Activated naive CD4-positive, alpha-beta T cell treated with Interleukin-2 at 50 U/mL for 16 hours (primary cell): ENCODE measurements around the gene SLC17A7.

ENCODE experiments used
- DNase-seq: peaks from one replicate; pipeline ENCODE4 v3.0.0-alpha.2; 2020

The SLC17A7 gene

GRCh38 chr19:49407079-49407478, 34.2 kb downstream of the SLC17A7 start:
- no peak for DNase-seq

DNA sequence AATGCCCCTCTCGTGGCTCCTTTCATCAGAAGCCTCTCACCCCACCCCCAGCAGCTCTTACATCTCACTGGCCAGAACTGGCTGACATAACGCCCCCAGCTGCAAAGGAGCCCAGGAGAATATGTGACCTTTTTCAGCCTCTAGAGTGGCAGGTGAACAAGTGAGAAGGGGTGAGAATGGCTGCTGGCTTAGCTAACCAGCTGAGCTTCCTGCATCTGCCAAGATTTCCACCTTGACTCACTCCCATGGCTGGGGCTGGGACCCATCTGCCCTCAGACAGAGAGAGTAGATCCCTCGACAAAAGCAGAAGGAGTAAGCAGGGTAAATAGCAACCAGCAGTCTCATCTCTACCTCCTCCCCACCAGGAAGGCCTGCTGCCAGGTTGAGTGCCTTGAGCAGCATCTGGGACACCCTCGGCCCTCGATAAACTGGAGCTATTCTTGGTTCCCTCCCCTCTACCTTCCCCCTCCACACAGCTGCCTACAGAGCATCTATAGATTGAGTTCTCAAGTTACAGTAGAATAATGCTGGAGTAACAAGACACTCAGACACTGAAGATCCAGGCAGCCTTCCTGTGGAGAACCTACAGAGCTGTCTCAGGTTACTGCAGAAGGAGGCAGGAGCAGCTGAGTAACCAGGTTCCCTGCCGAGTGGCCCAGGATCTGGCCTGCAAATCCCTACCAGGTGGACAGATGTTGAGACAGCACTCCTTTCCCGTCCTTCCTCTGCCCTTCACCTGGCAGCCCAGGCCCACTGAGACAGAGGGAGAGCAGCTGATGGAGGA, 37.7 kb downstream of the SLC17A7 start:
- DNase-seq = no peak

GRCh38 chr19:49400029-49400428, 41.3 kb downstream of the SLC17A7 start:
- DNase-seq = no peak

DNA sequence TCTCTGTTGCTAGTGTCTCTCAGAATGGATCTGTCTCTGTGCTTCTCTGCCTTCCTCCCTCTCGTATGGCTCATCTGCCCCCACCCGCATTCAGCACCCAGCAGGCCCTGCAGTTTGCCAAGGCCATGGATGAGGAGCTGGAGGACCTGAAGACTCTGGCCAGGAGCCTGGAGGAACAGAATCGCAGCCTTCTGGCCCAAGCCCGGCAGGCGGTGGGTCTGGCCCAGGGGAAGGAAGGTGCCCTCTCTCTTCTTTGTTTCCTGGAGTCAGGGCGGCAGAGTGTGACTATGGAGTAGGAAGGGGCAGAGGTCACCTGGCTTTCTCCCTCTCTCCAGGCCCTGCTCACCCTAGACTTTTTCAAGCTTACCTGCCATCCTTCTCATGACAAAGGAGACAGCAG, 42.4 kb downstream of the SLC17A7 start:
- no peak for DNase-seq

- no peak for DNase-seq
These were observed 43.2 kb downstream of the SLC17A7 start for GRCh38 chr19:49398001-49398615.

- no peak for DNase-seq
These were observed 44.4 kb downstream of the SLC17A7 start for GRCh38 chr19:49396738-49397505.

- DNase-seq = no peak
These were observed 45.5 kb downstream of the SLC17A7 start for GRCh38 chr19:49395581-49396407.

- no peak for DNase-seq
These were observed 47.4 kb downstream of the SLC17A7 start for GRCh38 chr19:49393881-49394280.

- DNase-seq = peak; percentile 79
These were observed 49.5 kb downstream of the SLC17A7 start for GRCh38 chr19:49391581-49392399.

- DNase-seq = no peak
These were observed 50.4 kb downstream of the SLC17A7 start for GRCh38 chr19:49390929-49391359.

GRCh38 chr19:49390131-49390928, 51.0 kb downstream of the SLC17A7 start:
- no peak for DNase-seq

DNA sequence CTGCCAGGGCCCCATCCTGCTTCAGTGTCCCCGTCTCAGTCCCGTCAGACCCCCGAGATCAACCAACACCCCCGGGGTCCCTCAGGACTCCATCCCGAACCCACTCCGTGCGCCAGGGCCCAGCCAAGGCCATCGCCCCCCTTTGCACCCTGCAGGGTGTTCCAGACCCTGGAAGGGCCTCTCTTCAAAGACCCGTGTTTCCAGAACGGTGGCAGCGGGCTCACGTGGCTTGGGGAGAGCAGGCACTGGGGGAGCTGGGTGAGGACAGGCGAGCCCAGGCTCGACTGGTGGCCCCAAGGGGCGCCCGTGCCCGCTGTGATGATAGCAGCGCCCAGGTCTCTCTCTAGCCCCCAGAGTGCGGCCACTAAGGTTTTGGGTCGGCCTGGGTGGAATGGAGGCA, 51.9 kb downstream of the SLC17A7 start:
- no peak for DNase-seq

- peak; percentile 81 for DNase-seq
These were observed 53.4 kb downstream of the SLC17A7 start, which contains the start of gene KASH5 for GRCh38 chr19:49387936-49388372. Gene KASH5 (plus strand): TSS chr19:49388249. CDS start chr19:49390884, 2,635 bp downstream.

- no peak for DNase-seq
These were observed 57.7 kb downstream of the SLC17A7 start for GRCh38 chr19:49383599-49383998.

GRCh38 chr19:49382639-49383038, 58.7 kb downstream of the SLC17A7 start:
- DNase-seq = no peak

DNA sequence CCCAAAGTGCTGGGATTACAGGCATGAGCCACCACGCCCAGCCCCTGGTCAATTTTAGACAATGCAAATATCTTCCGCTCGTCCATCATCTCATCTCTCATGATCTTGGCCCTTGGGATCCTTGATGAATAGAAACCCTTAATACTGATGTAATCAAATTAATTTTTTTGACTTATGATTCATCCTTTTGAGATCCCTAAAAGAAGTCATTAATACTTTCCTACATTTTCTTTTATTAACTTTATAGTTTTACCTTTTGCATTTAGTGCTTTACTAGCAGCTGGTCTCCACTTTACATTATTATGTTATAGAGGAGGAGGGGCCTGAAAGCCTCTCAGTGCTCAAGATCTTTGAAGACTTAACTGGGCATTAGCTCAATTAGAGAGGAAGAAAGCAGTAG, 60.9 kb downstream of the SLC17A7 start:
- no peak for DNase-seq
